ENCODE results near the gene OSBPL7.

DNA sequence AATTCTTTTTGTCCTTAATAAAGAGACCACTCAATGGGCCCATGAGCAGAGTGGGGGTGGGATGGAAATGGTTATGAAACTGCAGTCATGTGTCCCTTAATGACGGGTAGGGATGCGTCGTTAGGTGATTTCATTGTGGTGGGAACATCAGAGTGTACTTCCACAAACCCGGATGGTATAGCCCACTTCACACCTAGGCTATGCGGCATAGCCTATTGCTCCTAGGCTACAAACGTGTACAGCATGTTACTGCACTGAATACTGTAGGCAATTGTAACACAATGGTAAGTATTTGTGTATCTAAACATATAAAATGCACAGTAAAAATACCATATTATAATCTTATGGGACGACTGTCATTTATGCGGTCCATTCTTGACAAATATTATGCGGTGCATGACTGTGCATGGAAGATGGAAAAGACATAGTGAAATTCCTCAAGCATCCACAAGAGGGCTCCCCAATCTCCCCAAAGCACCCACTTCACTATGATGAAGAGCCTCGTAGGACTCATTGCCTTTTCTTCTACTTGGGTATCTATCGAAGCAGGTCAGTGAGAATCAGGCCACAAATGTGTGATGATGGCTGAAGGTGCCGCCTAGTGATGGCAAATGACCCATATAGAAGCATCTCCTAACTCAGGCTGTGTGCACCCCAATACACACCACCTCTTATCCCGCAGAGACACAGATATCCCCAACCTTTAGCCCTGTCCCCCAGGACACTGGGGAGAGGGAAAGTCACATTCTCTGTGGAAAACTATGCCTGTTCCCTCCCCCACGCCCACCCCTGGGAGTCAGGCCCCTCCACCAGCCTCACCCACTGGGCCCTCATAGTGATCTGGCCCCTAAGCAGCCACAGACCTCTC lies 45.0 kb downstream of the OSBPL7 start:
- TF ChIP-seq, protein P1, sequence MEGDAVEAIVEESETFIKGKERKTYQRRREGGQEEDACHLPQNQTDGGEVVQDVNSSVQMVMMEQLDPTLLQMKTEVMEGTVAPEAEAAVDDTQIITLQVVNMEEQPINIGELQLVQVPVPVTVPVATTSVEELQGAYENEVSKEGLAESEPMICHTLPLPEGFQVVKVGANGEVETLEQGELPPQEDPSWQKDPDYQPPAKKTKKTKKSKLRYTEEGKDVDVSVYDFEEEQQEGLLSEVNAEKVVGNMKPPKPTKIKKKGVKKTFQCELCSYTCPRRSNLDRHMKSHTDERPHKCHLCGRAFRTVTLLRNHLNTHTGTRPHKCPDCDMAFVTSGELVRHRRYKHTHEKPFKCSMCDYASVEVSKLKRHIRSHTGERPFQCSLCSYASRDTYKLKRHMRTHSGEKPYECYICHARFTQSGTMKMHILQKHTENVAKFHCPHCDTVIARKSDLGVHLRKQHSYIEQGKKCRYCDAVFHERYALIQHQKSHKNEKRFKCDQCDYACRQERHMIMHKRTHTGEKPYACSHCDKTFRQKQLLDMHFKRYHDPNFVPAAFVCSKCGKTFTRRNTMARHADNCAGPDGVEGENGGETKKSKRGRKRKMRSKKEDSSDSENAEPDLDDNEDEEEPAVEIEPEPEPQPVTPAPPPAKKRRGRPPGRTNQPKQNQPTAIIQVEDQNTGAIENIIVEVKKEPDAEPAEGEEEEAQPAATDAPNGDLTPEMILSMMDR (IDR thresholded peaks at IDR 0.05), result peak; percentile 55 to 74 (median 70)
- no peak for TF ChIP-seq POLR2A (IDR thresholded peaks at IDR 0.05)
